CD14-positive monocyte (primary cell): ENCODE measurements around the gene FADS2. TPM values are rescaled to one million over a fixed set of nuclear protein-coding genes. Genes with fewer than 3 reads are reported as not detected.

Experiments
- DNase-seq, 3 donors: peaks; one replicate each; pipeline ENCODE4 v3.0.0-alpha.2; 2011 to 2022
- H2AFZ ChIP-seq: 2 replicates; pipeline ENCODE4 v1.6.0; 2012; ENCODE audit warnings: mild to moderate bottlenecking, low read depth, low read length, inconsistent platforms; ENCODE audit not compliant: insufficient read depth, poor library complexity, severe bottlenecking
- H3K27ac ChIP-seq, 2 donors: 1 replicate in 1 of 2; 2 replicates in 1 of 2; pipeline ENCODE4 v1.5.1; 2012 to 2013; ENCODE audit warnings: low read length in 2 of 2, control low read depth in 1 of 2, inconsistent platforms in 1 of 2, low read depth in 1 of 2, mild to moderate bottlenecking in 1 of 2
- H3K27me3 ChIP-seq, 2 donors: one replicate each; pipeline versions ENCODE4 v1.6.0 to v1.6.1; 2011 to 2013; ENCODE audit warnings: low read length in 2 of 2; ENCODE audit not compliant: control insufficient read depth in 2 of 2, insufficient read depth in 2 of 2
- H3K36me3 ChIP-seq, 2 donors: replicated peaks in 1 of 2; 1 replicate in 1 of 2; 2 replicates in 1 of 2; pipeline versions ENCODE4 v1.5.1 to v1.6.1; 2012 to 2013; ENCODE audit warnings: low read length in 2 of 2, control low read depth in 1 of 2, inconsistent platforms in 1 of 2, mild to moderate bottlenecking in 1 of 2; ENCODE audit not compliant: insufficient read depth in 2 of 2, control insufficient read depth in 1 of 2
- H3K4me1 ChIP-seq, 2 donors: 1 replicate in 1 of 2; 2 replicates in 1 of 2; pipeline versions ENCODE4 v1.5.1 to v1.6.1; 2012 to 2013; ENCODE audit warnings: low read length in 2 of 2, control low read depth in 1 of 2, inconsistent platforms in 1 of 2, mild to moderate bottlenecking in 1 of 2, moderate library complexity in 1 of 2; ENCODE audit not compliant: insufficient read depth in 2 of 2, control insufficient read depth in 1 of 2
- H3K4me2 ChIP-seq: replicated peaks from 2 replicates; pipeline ENCODE3; 2012; ENCODE audit warnings: low read length, moderate library complexity, mild to moderate bottlenecking; ENCODE audit not compliant: poor library complexity, severe bottlenecking; ENCODE audit errors: extremely low read depth
- H3K4me3 ChIP-seq, 3 experiments: fragments of 200-600 bp in 1 of 3; sonication (generic) in 1 of 3; replicated peaks in 1 of 3; 1 replicate in 2 of 3; 2 replicates in 1 of 3; pipeline ENCODE4 v1.5.1; 2011 to 2013; ENCODE audit warnings: low read length in 3 of 3, mild to moderate bottlenecking in 3 of 3, control low read depth in 2 of 3, low read depth in 2 of 3, inconsistent platforms in 1 of 3, moderate library complexity in 1 of 3
- H3K79me2 ChIP-seq: 2 replicates; pipeline ENCODE4 v1.6.0; 2012; ENCODE audit warnings: mild to moderate bottlenecking, control low read depth, inconsistent platforms, low read length, moderate library complexity; ENCODE audit not compliant: insufficient read depth
- H3K9ac ChIP-seq: 2 replicates; pipeline ENCODE4 v1.6.0; 2017; ENCODE audit warnings: low read length, mild to moderate bottlenecking; ENCODE audit not compliant: insufficient read depth, poor library complexity, severe bottlenecking
- H3K9me3 ChIP-seq, 2 donors: replicated peaks in 1 of 2; 1 replicate in 1 of 2; 2 replicates in 1 of 2; pipeline versions ENCODE4 v1.5.1 to v1.6.1; 2012 to 2013; ENCODE audit warnings: low read length in 2 of 2, control low read depth in 1 of 2; ENCODE audit not compliant: control insufficient read depth in 1 of 2, insufficient read depth in 1 of 2
- H4K20me1 ChIP-seq: 2 replicates; pipeline ENCODE4 v1.6.0; 2012; ENCODE audit warnings: mild to moderate bottlenecking, low read length, control low read depth, moderate library complexity; ENCODE audit not compliant: insufficient read depth
- H3K27ac Mint-ChIP-seq, 7 donors: one replicate each; pipeline ENCODE4 v1.8.0; 2020; ENCODE audit warnings: mild to moderate bottlenecking in 7 of 7, mixed read lengths in 7 of 7, moderate library complexity in 6 of 7, inconsistent platforms in 2 of 7
- H3K27me3 Mint-ChIP-seq, 3 donors: one replicate each; pipeline ENCODE4 v1.8.0; 2021 to 2022; ENCODE audit warnings: low read depth in 3 of 3, mild to moderate bottlenecking in 3 of 3, mixed read lengths in 3 of 3, moderate library complexity in 3 of 3, inconsistent platforms in 1 of 3
- H3K36me3 Mint-ChIP-seq, 2 donors: one replicate each; pipeline ENCODE4 v1.8.0; 2020; ENCODE audit warnings: mixed read lengths in 2 of 2, inconsistent platforms in 1 of 2, mild to moderate bottlenecking in 1 of 2
- H3K4me1 Mint-ChIP-seq: one replicate; pipeline ENCODE4 v1.8.0; 2020; ENCODE audit warnings: mild to moderate bottlenecking, mixed read lengths
- H3K4me3 Mint-ChIP-seq, 2 donors: one replicate each; pipeline ENCODE4 v1.8.0; 2020; ENCODE audit warnings: mild to moderate bottlenecking in 2 of 2, mixed read lengths in 2 of 2, moderate library complexity in 1 of 2
- H3K9me3 Mint-ChIP-seq, 7 donors: one replicate each; pipeline ENCODE4 v1.8.0; 2020 to 2022; ENCODE audit warnings: mixed read lengths in 7 of 7, mild to moderate bottlenecking in 6 of 7, moderate library complexity in 6 of 7, inconsistent platforms in 2 of 7
- CTCF ChIP-seq: fragments of 200-600 bp; IDR thresholded peaks from one replicate; pipeline ENCODE4 v1.8.0; 2022; ENCODE audit warnings: antibody characterized with exemption, mild to moderate bottlenecking
- WGBS: methylation state at CpG from one replicate; pipeline ENCODE4 v1.1.5; 2013; ENCODE audit warnings: missing lambda C conversion rate; ENCODE audit not compliant: insufficient coverage; 5-methylcytosine and 5-hydroxymethylcytosine counted together
- intact Hi-C, 2 donors: fragments of 100-400 bp; cut with micrococcal nuclease; formaldehyde crosslinking; loops; one replicate each; pipeline versions ENCODE4 v1.15.0 to v1.15.1; 2023
- polyA plus RNA-seq, 3 donors: library from polyadenylated mRNA; depleted of rRNA in 1 of 3; unstranded in 2 of 3; stranded (reverse) in 1 of 3; fragments of 300-500 nt in 2 of 3; fragments of >200 nt in 1 of 3; fragmentation: Illumina TruSeq in 2 of 3; gene quantifications; 1 replicate in 2 of 3; 2 replicates in 1 of 3; pipeline ENCODE4 v1.2.3, GENCODE V29; 2012 to 2021

Gene FADS2
- polyA plus RNA-seq, 3 donors = 5.1 to 19.9 (median 6.4) TPM

- Histone ChIP-seq H3K4me3 (no peak overlapping the region), H3K9ac (no peak overlapping the region), H3K27ac (no peak overlapping the region), H3K9me3 (no peaks in the 10 kb centered on the region), H2AFZ (no peak overlapping the region), H3K27me3 (no peaks in the 10 kb centered on the region), H3K4me1 (no peaks in the 10 kb centered on the region), H3K79me2 (no peaks in the 10 kb centered on the region), H4K20me1 (no peaks in the 10 kb centered on the region), H3K4me2 (no peak overlapping the region), H3K36me3 (no peaks in the 10 kb centered on the region)
- Mint-ChIP-seq H3K4me3 (no peak overlapping the region), H3K4me1 (no peaks in the 10 kb centered on the region), H3K27ac (no peak overlapping the region), H3K27me3 (peaks cover 1 to 10% (median 5%) of the 10 kb centered on the region in 3 donors), H3K36me3 (no peaks in the 10 kb centered on the region), H3K9me3 (peaks cover 0 to 4% (median 2%) of the 10 kb centered on the region in 7 donors)
- DNase-seq = no peak
- intact Hi-C loops = loop anchor here in 1 of 2 donors (10.0 kb wide), 1 partner anchor 78 kb away; no protein-coding TSS in a partner anchor
- no peak for TF ChIP-seq CTCF
- WGBS = 63% methylated on average over 3 of the region's 6 CpGs
Observed at GRCh38 chr11:61882879-61883278, 54.8 kb downstream of the FADS2 start.

GRCh38 chr11:61883327-61883726 lies 55.2 kb downstream of the FADS2 start:
- H3K36me3 ChIP-seq = no peaks in the 10 kb centered on the region
- H3K4me1 ChIP-seq = no peaks in the 10 kb centered on the region
- no peak overlapping the region for H3K4me2 ChIP-seq
- H3K79me2 ChIP-seq = no peaks in the 10 kb centered on the region
- no peaks in the 10 kb centered on the region for H3K27me3 ChIP-seq
- no peak overlapping the region for H3K9ac ChIP-seq
- WGBS = 95% methylated on average over 10 of the region's 10 CpGs
- Mint-ChIP-seq H3K4me1 (no peaks in the 10 kb centered on the region), H3K27me3 (peaks cover under 1 to 7% (median 5%) of the 10 kb centered on the region in 3 donors), H3K27ac (no peak overlapping the region), H3K36me3 (no peaks in the 10 kb centered on the region), H3K4me3 (no peak overlapping the region), H3K9me3 (peaks cover 0 to 4% (median 2%) of the 10 kb centered on the region in 7 donors)
- no peak for TF ChIP-seq CTCF
- no peaks in the 10 kb centered on the region for H4K20me1 ChIP-seq
- no peak overlapping the region for H3K4me3 ChIP-seq
- intact Hi-C loops = loop anchor here in 1 of 2 donors (10.0 kb wide), 1 partner anchor 79 kb away; no protein-coding TSS in a partner anchor
- H3K27ac ChIP-seq = no peak overlapping the region
- no peaks in the 10 kb centered on the region for H3K9me3 ChIP-seq
- no peak for DNase-seq
- H2AFZ ChIP-seq = no peak overlapping the region
